Astrocyte (in vitro differentiated cells and primary cell): ENCODE measurements around the gene CDH23.

Experiments used
- CTCF ChIP-seq: IDR thresholded peaks from 2 replicates; pipeline ENCODE4 v1.5.1; 2011; ENCODE audit warnings: low read depth, mild to moderate bottlenecking, inconsistent platforms, low read length, moderate library complexity; ENCODE audit not compliant: insufficient read depth
- EZH2 ChIP-seq: IDR thresholded peaks from 2 replicates; pipeline ENCODE4 v1.6.1; 2012; ENCODE audit warnings: mild to moderate bottlenecking, low read length, inconsistent platforms; ENCODE audit not compliant: insufficient read depth

- no peak for TF ChIP-seq CTCF
- TF ChIP-seq EZH2 = no peak
Measured at GRCh38 chr10:71466330-71466729, 69.6 kb downstream of the CDH23 start.
